HepG2 (cell line): ENCODE data around the gene C6orf136. TPM values are rescaled to one million over a fixed set of nuclear protein-coding genes. Genes with fewer than 3 reads are reported as not detected.

Experiments used
- CBX2 ChIP-seq, 2 experiments: fragments of 200-600 bp in 1 of 2; sonication (generic); formaldehyde crosslinking in 1 of 2; IDR thresholded peaks; 2 replicates each; pipeline versions ENCODE4 v1.7.0 to v1.8.1; 2018 to 2022; ENCODE audit warnings: low read depth in 2 of 2, low read length in 1 of 2, mild to moderate bottlenecking in 1 of 2, missing genetic modification reagents in 1 of 2
- EZH2 ChIP-seq: conservative IDR thresholded peaks from 2 replicates; pipeline ENCODE4 v1.6.1; 2012; ENCODE audit warnings: mild to moderate bottlenecking, low read depth, low read length, moderate library complexity
- ISL2 ChIP-seq: sonication (generic); formaldehyde crosslinking; IDR thresholded peaks from 2 replicates; pipeline ENCODE4 v1.5.0; 2020; ENCODE audit warnings: missing genetic modification reagents
- MEF2D ChIP-seq: sonication (generic); formaldehyde crosslinking; IDR thresholded peaks from 2 replicates; pipeline ENCODE4 v1.5.1; 2020; ENCODE audit warnings: mild to moderate bottlenecking, missing genetic modification reagents
- MLLT10 ChIP-seq: sonication (generic); formaldehyde crosslinking; IDR thresholded peaks from 2 replicates; pipeline ENCODE4 v1.4.0; 2020; ENCODE audit warnings: missing genetic modification reagents
- NFYB ChIP-seq: sonication (generic); formaldehyde crosslinking; IDR thresholded peaks from 2 replicates; pipeline ENCODE4 v1.4.0; 2020; ENCODE audit warnings: missing genetic modification reagents
- RXRB ChIP-seq: IDR thresholded peaks from 2 replicates; pipeline ENCODE4 v1.6.1; 2016; ENCODE audit warnings: borderline replicate concordance, missing genetic modification reagents, missing compliant biosample characterization
- TBL1XR1 ChIP-seq: fragments of 150-350 bp; IDR thresholded peaks from 2 replicates; pipeline ENCODE4 v1.6.1; 2014; ENCODE audit warnings: borderline replicate concordance, low read length; ENCODE audit not compliant: partially characterized antibody
- ZNF557 ChIP-seq: sonication (generic); formaldehyde crosslinking; IDR thresholded peaks from 2 replicates; pipeline ENCODE4 v1.4.0; 2020; ENCODE audit warnings: missing genetic modification reagents
- ZNF768 ChIP-seq: sonication (generic); formaldehyde crosslinking; IDR thresholded peaks from 2 replicates; pipeline ENCODE4 v1.4.0; 2020; ENCODE audit warnings: missing genetic modification reagents
- ZNF772 ChIP-seq: sonication (generic); formaldehyde crosslinking; IDR thresholded peaks from 2 replicates; pipeline ENCODE4 v1.5.0; 2020; ENCODE audit warnings: mild to moderate bottlenecking, missing genetic modification reagents
- ZNF879 ChIP-seq: sonication (generic); formaldehyde crosslinking; IDR thresholded peaks from 2 replicates; pipeline ENCODE4 v1.8.1; 2023; ENCODE audit warnings: missing genetic modification reagents
- polyA plus RNA-seq, 8 experiments: library from polyadenylated mRNA; depleted of rRNA in 3 of 8; stranded (reverse) in 7 of 8; unstranded in 1 of 8; fragments of >200 nt; fragmentation: Illumina TruSeq in 4 of 8; extraction: Trizol in 4 of 8; gene quantifications; 2 replicates each; pipeline versions ENCODE4 v1.2.1 to v1.2.3, GENCODE V29; 2011 to 2016; ENCODE audit warnings: low read depth in 4 of 8, missing spikeins in 1 of 8, mixed read lengths in 1 of 8; ENCODE audit not compliant: insufficient read depth in 1 of 8
- total RNA-seq, 5 experiments: library from RNA; depleted of rRNA; stranded (reverse); fragments of >200 nt; fragmentation: Illumina TruSeq; extraction: Trizol; gene quantifications; 2 replicates each; pipeline ENCODE4 v1.2.3, GENCODE V29; 2016; ENCODE audit warnings: low read depth in 1 of 5
- TF ChIP-seq, protein P1 (sequence below): IDR thresholded peaks from 2 replicates; pipeline ENCODE4 v1.6.1; 2016; ENCODE audit warnings: low read depth
- TF ChIP-seq, protein P2 (sequence below), 2 experiments: fragments of 450-650 bp in 1 of 2; sonication (generic) in 1 of 2; formaldehyde crosslinking; IDR thresholded peaks; 2 replicates each; pipeline versions ENCODE4 v1.5.0 to v1.8.0; 2020 to 2022; ENCODE audit warnings: mild to moderate bottlenecking in 1 of 2, missing genetic modification reagents in 1 of 2
- TF ChIP-seq, protein P3 (sequence below): fragments of 450-650 bp; IDR thresholded peaks from 2 replicates; pipeline ENCODE4 v1.6.1; 2016
- TF ChIP-seq, protein P4 (sequence below), 2 experiments: sonication (generic) in 1 of 2; formaldehyde crosslinking in 1 of 2; IDR thresholded peaks; 2 replicates each; pipeline versions ENCODE4 v1.5.1 to v1.6.1; 2011 to 2020; ENCODE audit warnings: borderline replicate concordance in 1 of 2, low read depth in 1 of 2, low read length in 1 of 2, mild to moderate bottlenecking in 1 of 2, missing genetic modification reagents in 1 of 2, moderate library complexity in 1 of 2
- TF ChIP-seq, protein P5 (sequence below): IDR thresholded peaks from 2 replicates; pipeline ENCODE4 v1.6.1; 2016
- TF ChIP-seq, protein P6 (sequence below): sonication (generic); formaldehyde crosslinking; IDR thresholded peaks from 2 replicates; pipeline ENCODE4 v1.4.0; 2020; ENCODE audit warnings: missing genetic modification reagents

Gene C6orf136
- total and polyA plus RNA-seq, 2 of the 13 experiments (the other 11 are each of a cell fraction or from before 2014, with no cell fraction given), result 12.0 to 26.2 TPM

DNA sequence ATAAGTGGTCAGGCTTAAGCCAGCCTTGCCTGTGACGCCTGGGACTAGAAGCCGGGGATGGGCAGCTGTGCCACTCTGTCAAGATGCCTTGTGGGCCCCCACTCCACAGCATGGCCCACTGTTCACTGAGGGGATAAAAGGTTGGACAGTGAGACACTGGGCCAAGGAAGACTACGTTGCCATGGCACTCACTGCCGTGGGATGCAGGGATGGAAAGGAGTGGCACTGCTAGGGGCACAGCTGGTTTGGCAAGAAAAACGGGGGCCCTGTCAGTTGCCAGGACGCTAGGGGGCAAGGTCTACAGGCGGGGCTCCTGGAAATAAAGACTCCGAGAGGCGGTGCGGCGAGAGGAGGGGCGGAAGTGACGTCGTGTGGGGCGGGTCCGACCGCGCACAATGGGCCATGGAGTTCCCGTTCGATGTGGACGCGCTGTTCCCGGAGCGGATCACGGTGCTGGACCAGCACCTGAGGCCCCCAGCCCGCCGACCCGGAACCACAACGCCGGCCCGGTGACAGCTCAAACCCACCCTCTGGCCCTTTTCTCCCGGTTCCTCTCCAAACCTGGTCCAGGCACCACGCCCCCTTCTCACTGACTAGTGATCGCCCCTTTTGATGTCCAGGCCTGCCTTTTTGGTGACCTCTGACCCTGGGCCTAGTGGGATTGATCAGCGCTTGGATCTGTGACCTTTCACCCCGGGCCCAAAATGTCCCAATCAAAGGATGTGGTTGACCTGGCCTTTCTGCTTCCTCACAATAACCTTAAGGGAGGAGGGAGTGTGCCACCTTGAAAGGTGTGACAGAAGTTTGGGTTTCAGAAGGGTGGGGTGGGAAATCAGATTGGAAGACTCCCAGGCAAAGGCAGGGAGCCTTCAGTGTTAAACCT, 20.2 kb upstream of the C6orf136 start, which contains the start of gene ATAT1 (continued):
- TF ChIP-seq, protein P1, sequence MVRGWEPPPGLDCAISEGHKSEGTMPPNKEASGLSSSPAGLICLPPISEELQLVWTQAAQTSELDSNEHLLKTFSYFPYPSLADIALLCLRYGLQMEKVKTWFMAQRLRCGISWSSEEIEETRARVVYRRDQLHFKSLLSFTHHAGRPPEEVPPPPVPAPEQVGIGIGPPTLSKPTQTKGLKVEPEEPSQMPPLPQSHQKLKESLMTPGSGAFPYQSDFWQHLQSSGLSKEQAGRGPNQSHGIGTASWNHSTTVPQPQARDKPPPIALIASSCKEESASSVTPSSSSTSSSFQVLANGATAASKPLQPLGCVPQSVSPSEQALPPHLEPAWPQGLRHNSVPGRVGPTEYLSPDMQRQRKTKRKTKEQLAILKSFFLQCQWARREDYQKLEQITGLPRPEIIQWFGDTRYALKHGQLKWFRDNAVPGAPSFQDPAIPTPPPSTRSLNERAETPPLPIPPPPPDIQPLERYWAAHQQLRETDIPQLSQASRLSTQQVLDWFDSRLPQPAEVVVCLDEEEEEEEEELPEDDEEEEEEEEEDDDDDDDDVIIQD, result no peak
- TF ChIP-seq EZH2 (no peak), NFYB (CRISPR knock-in tag) (peak; percentile 53), ISL2 (peak; percentile 73; the same call in 1 of the 2 replicates), TBL1XR1 (no peak), CBX2 (IDR thresholded peaks at IDR 0.05; ENCODE audit: low read depth, low read length) (no peak), CBX2 (CRISPR knock-in tag; IDR thresholded peaks at IDR 0.05; ENCODE audit: low read depth) (no peak), ZNF879 (CRISPR knock-in tag) (no peak), ZNF772 (CRISPR knock-in tag) (peak; percentile 92), ZNF768 (CRISPR knock-in tag) (peak; percentile 73; the same call in 1 of the 2 replicates), RXRB (CRISPR knock-in tag) (peak; percentile 40; the same call in 1 of the 2 replicates), MLLT10 (CRISPR knock-in tag) (no peak), ZNF557 (CRISPR knock-in tag) (no peak), MEF2D (CRISPR knock-in tag) (peak; percentile 74)
- TF ChIP-seq, protein P2, sequence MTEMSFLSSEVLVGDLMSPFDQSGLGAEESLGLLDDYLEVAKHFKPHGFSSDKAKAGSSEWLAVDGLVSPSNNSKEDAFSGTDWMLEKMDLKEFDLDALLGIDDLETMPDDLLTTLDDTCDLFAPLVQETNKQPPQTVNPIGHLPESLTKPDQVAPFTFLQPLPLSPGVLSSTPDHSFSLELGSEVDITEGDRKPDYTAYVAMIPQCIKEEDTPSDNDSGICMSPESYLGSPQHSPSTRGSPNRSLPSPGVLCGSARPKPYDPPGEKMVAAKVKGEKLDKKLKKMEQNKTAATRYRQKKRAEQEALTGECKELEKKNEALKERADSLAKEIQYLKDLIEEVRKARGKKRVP (CRISPR knock-in tag; IDR thresholded peaks at IDR 0.05), result no peak
- TF ChIP-seq, protein P3, sequence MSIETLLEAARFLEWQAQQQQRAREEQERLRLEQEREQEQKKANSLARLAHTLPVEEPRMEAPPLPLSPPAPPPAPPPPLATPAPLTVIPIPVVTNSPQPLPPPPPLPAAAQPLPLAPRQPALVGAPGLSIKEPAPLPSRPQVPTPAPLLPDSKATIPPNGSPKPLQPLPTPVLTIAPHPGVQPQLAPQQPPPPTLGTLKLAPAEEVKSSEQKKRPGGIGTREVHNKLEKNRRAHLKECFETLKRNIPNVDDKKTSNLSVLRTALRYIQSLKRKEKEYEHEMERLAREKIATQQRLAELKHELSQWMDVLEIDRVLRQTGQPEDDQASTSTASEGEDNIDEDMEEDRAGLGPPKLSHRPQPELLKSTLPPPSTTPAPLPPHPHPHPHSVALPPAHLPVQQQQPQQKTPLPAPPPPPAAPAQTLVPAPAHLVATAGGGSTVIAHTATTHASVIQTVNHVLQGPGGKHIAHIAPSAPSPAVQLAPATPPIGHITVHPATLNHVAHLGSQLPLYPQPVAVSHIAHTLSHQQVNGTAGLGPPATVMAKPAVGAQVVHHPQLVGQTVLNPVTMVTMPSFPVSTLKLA, result peak; percentile 34
- TF ChIP-seq, protein P4, sequence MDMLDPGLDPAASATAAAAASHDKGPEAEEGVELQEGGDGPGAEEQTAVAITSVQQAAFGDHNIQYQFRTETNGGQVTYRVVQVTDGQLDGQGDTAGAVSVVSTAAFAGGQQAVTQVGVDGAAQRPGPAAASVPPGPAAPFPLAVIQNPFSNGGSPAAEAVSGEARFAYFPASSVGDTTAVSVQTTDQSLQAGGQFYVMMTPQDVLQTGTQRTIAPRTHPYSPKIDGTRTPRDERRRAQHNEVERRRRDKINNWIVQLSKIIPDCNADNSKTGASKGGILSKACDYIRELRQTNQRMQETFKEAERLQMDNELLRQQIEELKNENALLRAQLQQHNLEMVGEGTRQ (IDR thresholded peaks at IDR 0.05; ENCODE audit: low read depth, low read length), result no peak
- TF ChIP-seq, protein P4 (CRISPR knock-in tag; IDR thresholded peaks at IDR 0.05; ENCODE audit: borderline replicate concordance), result peak; percentile 60
- TF ChIP-seq, protein P5, sequence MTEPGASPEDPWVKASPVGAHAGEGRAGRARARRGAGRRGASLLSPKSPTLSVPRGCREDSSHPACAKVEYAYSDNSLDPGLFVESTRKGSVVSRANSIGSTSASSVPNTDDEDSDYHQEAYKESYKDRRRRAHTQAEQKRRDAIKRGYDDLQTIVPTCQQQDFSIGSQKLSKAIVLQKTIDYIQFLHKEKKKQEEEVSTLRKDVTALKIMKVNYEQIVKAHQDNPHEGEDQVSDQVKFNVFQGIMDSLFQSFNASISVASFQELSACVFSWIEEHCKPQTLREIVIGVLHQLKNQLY (CRISPR knock-in tag), result no peak
- TF ChIP-seq, protein P6, sequence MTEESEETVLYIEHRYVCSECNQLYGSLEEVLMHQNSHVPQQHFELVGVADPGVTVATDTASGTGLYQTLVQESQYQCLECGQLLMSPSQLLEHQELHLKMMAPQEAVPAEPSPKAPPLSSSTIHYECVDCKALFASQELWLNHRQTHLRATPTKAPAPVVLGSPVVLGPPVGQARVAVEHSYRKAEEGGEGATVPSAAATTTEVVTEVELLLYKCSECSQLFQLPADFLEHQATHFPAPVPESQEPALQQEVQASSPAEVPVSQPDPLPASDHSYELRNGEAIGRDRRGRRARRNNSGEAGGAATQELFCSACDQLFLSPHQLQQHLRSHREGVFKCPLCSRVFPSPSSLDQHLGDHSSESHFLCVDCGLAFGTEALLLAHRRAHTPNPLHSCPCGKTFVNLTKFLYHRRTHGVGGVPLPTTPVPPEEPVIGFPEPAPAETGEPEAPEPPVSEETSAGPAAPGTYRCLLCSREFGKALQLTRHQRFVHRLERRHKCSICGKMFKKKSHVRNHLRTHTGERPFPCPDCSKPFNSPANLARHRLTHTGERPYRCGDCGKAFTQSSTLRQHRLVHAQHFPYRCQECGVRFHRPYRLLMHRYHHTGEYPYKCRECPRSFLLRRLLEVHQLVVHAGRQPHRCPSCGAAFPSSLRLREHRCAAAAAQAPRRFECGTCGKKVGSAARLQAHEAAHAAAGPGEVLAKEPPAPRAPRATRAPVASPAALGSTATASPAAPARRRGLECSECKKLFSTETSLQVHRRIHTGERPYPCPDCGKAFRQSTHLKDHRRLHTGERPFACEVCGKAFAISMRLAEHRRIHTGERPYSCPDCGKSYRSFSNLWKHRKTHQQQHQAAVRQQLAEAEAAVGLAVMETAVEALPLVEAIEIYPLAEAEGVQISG (CRISPR knock-in tag), result peak; percentile 96
